Left ventricle myocardium inferior (tissue), 1 donor: ENCODE measurements around the gene ZFP82. TPM values are rescaled to one million over a fixed set of nuclear protein-coding genes. Genes with fewer than 3 reads are reported as not detected.

Source experiments
- DNase-seq: peaks from one replicate; pipeline ENCODE4 v3.0.0-alpha.2; 2020
- H3K27ac ChIP-seq: fragments of 200-600 bp; replicated peaks from 2 replicates; pipeline ENCODE4 v1.8.0; 2021
- H3K27me3 ChIP-seq: fragments of 200-600 bp; 2 replicates; pipeline ENCODE4 v1.8.0; 2021; ENCODE audit warnings: low read depth
- H3K36me3 ChIP-seq: fragments of 200-600 bp; 2 replicates; pipeline ENCODE4 v1.8.0; 2021
- H3K4me1 ChIP-seq: fragments of 200-600 bp; 2 replicates; pipeline ENCODE4 v1.8.0; 2021
- H3K4me3 ChIP-seq: fragments of 200-600 bp; 2 replicates; pipeline ENCODE4 v1.8.0; 2021; ENCODE audit warnings: mild to moderate bottlenecking, moderate library complexity
- H3K9me3 ChIP-seq: fragments of 200-600 bp; replicated peaks from 2 replicates; pipeline ENCODE4 v1.8.0; 2021
- CTCF ChIP-seq: fragments of 200-600 bp; IDR thresholded peaks from 2 replicates; pipeline ENCODE4 v1.8.0; 2021; ENCODE audit warnings: antibody characterized with exemption, mild to moderate bottlenecking, borderline replicate concordance
- intact Hi-C: fragments of 100-400 bp; cut with micrococcal nuclease; formaldehyde crosslinking; loops from one replicate; pipeline ENCODE4 v1.11.0; 2022
- total RNA-seq: library from RNA; stranded (reverse); fragmentation: NEBNext Ultra II Directional; extraction: Animal tissue kit (Norgen Biotek cat#: 25700); gene quantifications from one replicate; pipeline ENCODE4 v1.2.1, GENCODE V29; 2021
- donor health status: DM: no; HTN: yes; CAD: no; lungs with severe emphysema.

The ZFP82 gene
- total RNA-seq, 1 donor from 2014 or later: 5.0 TPM

- H3K4me1 ChIP-seq: no peaks in the 10 kb centered on the region
- no peak for TF ChIP-seq CTCF
- intact Hi-C loops: no loop called here
- peaks cover 18% of the 10 kb centered on the region for H3K9me3 ChIP-seq
- H3K36me3 ChIP-seq: peaks cover 72% of the 10 kb centered on the region
- DNase-seq: no peak
- H3K4me3 ChIP-seq: no peak overlapping the region
- no peak overlapping the region for H3K27ac ChIP-seq
- H3K27me3 ChIP-seq: no peaks in the 10 kb centered on the region
Measured at GRCh38 chr19:36409841-36410240, 8.6 kb downstream of the ZFP82 start.

GRCh38 chr19:36408101-36408500, 10.3 kb downstream of the ZFP82 start:
- H3K9me3 ChIP-seq: peaks cover 10% of the 10 kb centered on the region
- H3K4me1 ChIP-seq: no peaks in the 10 kb centered on the region
- intact Hi-C loops: no loop called here
- H3K4me3 ChIP-seq: no peak overlapping the region
- peaks cover 85% of the 10 kb centered on the region for H3K36me3 ChIP-seq
- H3K27ac ChIP-seq: no peak overlapping the region
- no peaks in the 10 kb centered on the region for H3K27me3 ChIP-seq
- DNase-seq: no peak
- TF ChIP-seq CTCF: no peak

- intact Hi-C loops: no loop called here
- Histone ChIP-seq H3K36me3 (peaks cover 98% of the 10 kb centered on the region), H3K4me1 (no peaks in the 10 kb centered on the region), H3K27ac (no peak overlapping the region), H3K9me3 (peaks cover 11% of the 10 kb centered on the region), H3K4me3 (no peak overlapping the region), H3K27me3 (no peaks in the 10 kb centered on the region)
- no peak for DNase-seq
- no peak for TF ChIP-seq CTCF
Measured at GRCh38 chr19:36404498-36404897, 13.9 kb downstream of the ZFP82 start.

- Histone ChIP-seq H3K27ac (no peak overlapping the region), H3K27me3 (no peaks in the 10 kb centered on the region), H3K4me3 (no peak overlapping the region), H3K4me1 (no peaks in the 10 kb centered on the region), H3K9me3 (peaks cover 32% of the 10 kb centered on the region), H3K36me3 (peaks cover 100% of the 10 kb centered on the region)
- intact Hi-C loops: no loop called here
- no peak for DNase-seq
- TF ChIP-seq CTCF: no peak
Measured at GRCh38 chr19:36401475-36401874, 17.0 kb downstream of the ZFP82 start.

GRCh38 chr19:36398571-36398970, 19.9 kb downstream of the ZFP82 start:
- intact Hi-C loops: no loop called here
- Histone ChIP-seq H3K9me3 (peaks cover 60% of the 10 kb centered on the region), H3K27ac (no peak overlapping the region), H3K36me3 (peaks cover 100% of the 10 kb centered on the region), H3K27me3 (no peaks in the 10 kb centered on the region), H3K4me3 (no peak overlapping the region), H3K4me1 (no peaks in the 10 kb centered on the region)
- no peak for DNase-seq
- no peak for TF ChIP-seq CTCF
